H1 (cell line): ENCODE measurements around the gene TMEM203. TPM values are rescaled to one million over a fixed set of nuclear protein-coding genes. Genes with fewer than 3 reads are reported as not detected.

Experiments used
- CTCF ChIA-PET: fragments of 300-600 bp; sonication (Branson Sonifier 250); formaldehyde crosslinking; loops from one replicate; lab custom pipeline; 2021; ENCODE audit not compliant: partially characterized antibody; lab: Charles Lee
- POLR2A ChIA-PET: fragments of 300-600 bp; sonication (Branson Sonifier 250); formaldehyde crosslinking; loops from one replicate; lab custom pipeline; 2021; ENCODE audit warnings: inconsistent platforms; ENCODE audit not compliant: partially characterized antibody; lab: Charles Lee
- DNase-seq, 2 experiments: peaks; one replicate each; pipeline versions ENCODE4 v3.0.0 to v3.0.0-alpha.2; 2010 to 2022; ENCODE audit warnings: low spot score in 2 of 2, low read depth in 1 of 2, mixed read lengths in 1 of 2
- FAIRE-seq: peaks from 2 replicates; lab custom pipeline; 2011; peaks lifted over from hg19 to GRCh38; lab: Jason Lieb, UNC
- H2AFZ ChIP-seq: 2 replicates; pipeline ENCODE4 v1.8.1; 2012; ENCODE audit warnings: low read length, inconsistent platforms
- H2AK5ac ChIP-seq: 2 replicates; pipeline ENCODE4 v1.6.1; 2013; ENCODE audit warnings: low read depth, low read length
- H2BK120ac ChIP-seq: replicated peaks from 2 replicates; pipeline ENCODE3; 2013; ENCODE audit warnings: low read depth, low read length, inconsistent platforms
- H2BK12ac ChIP-seq: 2 replicates; pipeline ENCODE4 v1.6.1; 2013; ENCODE audit warnings: low read depth, low read length
- H2BK15ac ChIP-seq: 2 replicates; pipeline ENCODE4 v1.6.1; 2013; ENCODE audit warnings: low read length
- H2BK20ac ChIP-seq: 2 replicates; pipeline ENCODE4 v1.6.1; 2013; ENCODE audit warnings: low read length
- H2BK5ac ChIP-seq: 2 replicates; pipeline ENCODE4 v1.6.1; 2013; ENCODE audit warnings: low read depth, low read length
- H3K14ac ChIP-seq: 2 replicates; pipeline ENCODE4 v1.6.1; 2013; ENCODE audit warnings: inconsistent platforms; ENCODE audit not compliant: insufficient read length
- H3K18ac ChIP-seq: 2 replicates; pipeline ENCODE4 v1.6.1; 2013; ENCODE audit warnings: low read length; ENCODE audit errors: extremely low read depth
- H3K23ac ChIP-seq: 2 replicates; pipeline ENCODE4 v1.6.1; 2013; ENCODE audit warnings: inconsistent platforms; ENCODE audit not compliant: insufficient read length
- H3K23me2 ChIP-seq: 2 replicates; pipeline ENCODE4 v1.6.1; 2013; ENCODE audit warnings: low read depth, low read length
- H3K27ac ChIP-seq: 2 replicates; pipeline ENCODE4 v1.6.1; 2011; ENCODE audit warnings: low read depth, low read length, inconsistent platforms
- H3K27me3 ChIP-seq, 4 experiments: replicated peaks in 1 of 4; 1 replicate in 1 of 4; 2 replicates in 3 of 4; pipeline versions ENCODE4 v1.6.1 to v1.8.1; 2011 to 2013; ENCODE audit warnings: low read length in 3 of 4, mild to moderate bottlenecking in 3 of 4, inconsistent platforms in 2 of 4, mixed read lengths in 2 of 4, moderate library complexity in 1 of 4; ENCODE audit not compliant: control insufficient read depth in 3 of 4, insufficient read depth in 3 of 4; ENCODE audit errors: extremely low read depth in 1 of 4
- H3K36me3 ChIP-seq, 4 experiments: 2 replicates each; pipeline versions ENCODE4 v1.6.1 to v1.8.1; 2011 to 2013; ENCODE audit warnings: mild to moderate bottlenecking in 4 of 4, low read length in 3 of 4, moderate library complexity in 2 of 4, control low read depth in 1 of 4, inconsistent platforms in 1 of 4; ENCODE audit not compliant: insufficient read depth in 4 of 4, control insufficient read depth in 2 of 4
- H3K4ac ChIP-seq: replicated peaks from 2 replicates; pipeline ENCODE3; 2013; ENCODE audit warnings: low read length, low read depth, mixed read lengths, inconsistent platforms; ENCODE audit not compliant: insufficient read length
- H3K4me1 ChIP-seq, 4 experiments: replicated peaks in 1 of 4; 1 replicate in 1 of 4; 2 replicates in 3 of 4; pipeline versions ENCODE4 v1.6.1 to v1.8.1; 2011 to 2013; ENCODE audit warnings: low read length in 3 of 4, inconsistent platforms in 2 of 4, mixed read lengths in 1 of 4; ENCODE audit not compliant: insufficient read depth in 4 of 4, control insufficient read depth in 3 of 4
- H3K4me2 ChIP-seq, 2 experiments: 2 replicates each; pipeline versions ENCODE4 v1.6.1 to v1.8.1; 2011 to 2013; ENCODE audit warnings: low read depth in 2 of 2, low read length in 2 of 2, control low read depth in 1 of 2, inconsistent platforms in 1 of 2, mild to moderate bottlenecking in 1 of 2; ENCODE audit not compliant: insufficient read depth in 1 of 2
- H3K4me3 ChIP-seq, 4 experiments: fragments of 200-600, 300-600 bp in 1 of 4; sonication (generic), shearing (Covaris generic), sonication (Bioruptor Twin) in 1 of 4; 2 replicates each; pipeline versions ENCODE4 v1.5.1 to v1.8.1; 2011 to 2016; ENCODE audit warnings: low read length in 4 of 4, low read depth in 3 of 4, control low read depth in 2 of 4, inconsistent platforms in 2 of 4, mild to moderate bottlenecking in 2 of 4, mixed read lengths in 1 of 4, moderate library complexity in 1 of 4; ENCODE audit not compliant: insufficient read depth in 2 of 4; ENCODE audit errors: extremely low read depth in 1 of 4
- H3K56ac ChIP-seq: replicated peaks from 2 replicates; pipeline ENCODE3; 2013; ENCODE audit warnings: low read depth, mild to moderate bottlenecking, mixed read lengths, low read length, inconsistent platforms; ENCODE audit not compliant: insufficient read length
- H3K79me1 ChIP-seq: 2 replicates; pipeline ENCODE4 v1.6.1; 2013; ENCODE audit warnings: low read depth, low read length, control low read depth
- H3K79me2 ChIP-seq, 2 experiments: 2 replicates each; pipeline versions ENCODE4 v1.6.1 to v1.8.1; 2012 to 2013; ENCODE audit warnings: low read length in 2 of 2, mild to moderate bottlenecking in 2 of 2, inconsistent platforms in 1 of 2; ENCODE audit not compliant: insufficient read depth in 2 of 2, control insufficient read depth in 1 of 2
- H3K9ac ChIP-seq, 4 experiments: replicated peaks in 1 of 4; 1 replicate in 1 of 4; 2 replicates in 3 of 4; pipeline versions ENCODE4 v1.6.1 to v1.8.1; 2011 to 2013; ENCODE audit warnings: low read depth in 3 of 4, low read length in 3 of 4, control low read depth in 2 of 4, mild to moderate bottlenecking in 2 of 4, moderate library complexity in 2 of 4, inconsistent platforms in 1 of 4; ENCODE audit errors: extremely low read depth in 1 of 4
- H3K9me3 ChIP-seq, 2 experiments: 2 replicates each; pipeline versions ENCODE4 v1.6.1 to v1.8.1; 2012 to 2013; ENCODE audit warnings: mild to moderate bottlenecking in 2 of 2, moderate library complexity in 2 of 2, control low read depth in 1 of 2, inconsistent platforms in 1 of 2, low read depth in 1 of 2, low read length in 1 of 2, mixed read lengths in 1 of 2; ENCODE audit not compliant: insufficient read depth in 2 of 2
- H4K20me1 ChIP-seq, 2 experiments: replicated peaks in 1 of 2; 2 replicates each; pipeline versions ENCODE3 to v1.8.1; 2011 to 2013; ENCODE audit warnings: inconsistent platforms in 2 of 2, low read length in 2 of 2, mild to moderate bottlenecking in 1 of 2; ENCODE audit not compliant: insufficient read depth in 2 of 2, control insufficient read depth in 1 of 2
- H4K5ac ChIP-seq: 2 replicates; pipeline ENCODE4 v1.6.1; 2013; ENCODE audit warnings: low read length, low read depth, mixed read lengths, inconsistent platforms; ENCODE audit not compliant: insufficient read length
- H4K8ac ChIP-seq: 2 replicates; pipeline ENCODE4 v1.8.0; 2013; ENCODE audit warnings: mild to moderate bottlenecking, moderate library complexity, low read length, inconsistent platforms; ENCODE audit not compliant: insufficient read depth; ENCODE audit errors: extremely low read depth
- H4K91ac ChIP-seq: replicated peaks from 2 replicates; pipeline ENCODE3; 2013; ENCODE audit warnings: low read length, mixed read lengths, inconsistent platforms; ENCODE audit not compliant: insufficient read length
- ASH2L ChIP-seq: fragments of 200-600, 300-600 bp; sonication (generic); IDR thresholded peaks from one replicate; pipeline ENCODE4 v1.7.1; 2017; ENCODE audit warnings: low read length
- BRCA1 ChIP-seq: IDR thresholded peaks from 2 replicates; pipeline ENCODE4 v1.6.1; 2012; ENCODE audit warnings: low read depth, low read length, improper control_type of control experiment
- JUND ChIP-seq: IDR thresholded peaks from 2 replicates; pipeline ENCODE4 v1.6.1; 2011; ENCODE audit warnings: mild to moderate bottlenecking, improper control_type of control experiment, low read length
- POU5F1 ChIP-seq: IDR thresholded peaks from 2 replicates; pipeline ENCODE4 v1.6.1; 2011; ENCODE audit warnings: low read depth, mild to moderate bottlenecking, low read length, moderate library complexity
- RXRA ChIP-seq: IDR thresholded peaks from 2 replicates; pipeline ENCODE4 v1.6.1; 2011; ENCODE audit warnings: low read depth, mild to moderate bottlenecking, low read length, moderate library complexity; ENCODE audit not compliant: insufficient read depth
- SP2 ChIP-seq: IDR thresholded peaks from 2 replicates; pipeline ENCODE4 v1.6.1; 2012; ENCODE audit warnings: mild to moderate bottlenecking, low read length, inconsistent platforms
- SRF ChIP-seq: IDR thresholded peaks from 2 replicates; pipeline ENCODE4 v1.6.1; 2011; ENCODE audit warnings: mild to moderate bottlenecking, low read depth, low read length, moderate library complexity
- TBP ChIP-seq: IDR thresholded peaks from 2 replicates; pipeline ENCODE4 v1.6.1; 2011; ENCODE audit warnings: low read depth, low read length, improper control_type of control experiment
- USF2 ChIP-seq: IDR thresholded peaks from 2 replicates; pipeline ENCODE4 v1.6.1; 2011; ENCODE audit warnings: low read length, improper control_type of control experiment
- YY1 ChIP-seq: IDR thresholded peaks from 2 replicates; pipeline ENCODE4 v1.6.1; 2011; ENCODE audit warnings: low read depth, mild to moderate bottlenecking, low read length
- WGBS, 2 experiments: shearing (Covaris generic) in 1 of 2; methylation state at CpG; one replicate each; pipeline versions ENCODE4 v1.1.6 to v1.1.7; 2013 to 2015; ENCODE audit warnings: low lambda C conversion rate in 2 of 2, mixed read lengths in 2 of 2, inconsistent platforms in 1 of 2, low coverage in 1 of 2, missing lambda C conversion rate in 1 of 2; ENCODE audit not compliant: insufficient replicate concordance in 2 of 2, insufficient coverage in 1 of 2, insufficient read length in 1 of 2; ENCODE audit errors: extremely low coverage in 1 of 2, missing lambda C conversion rate in 1 of 2; 5-methylcytosine and 5-hydroxymethylcytosine counted together
- polyA plus RNA-seq, 7 experiments: library from polyadenylated mRNA; depleted of rRNA in 3 of 7; stranded (reverse) in 5 of 7; unstranded in 2 of 7; fragments of >200 nt in 5 of 7; fragments of 200-250 nt in 2 of 7; gene quantifications; 1 replicate in 5 of 7; 2 replicates in 1 of 7; 4 replicates in 1 of 7; pipeline versions ENCODE4 v1.2.1 to v1.2.3, GENCODE V29; 2011 to 2013; ENCODE audit warnings: missing spikeins in 2 of 7, mixed read lengths in 2 of 7
- total RNA-seq: library from RNA; stranded (reverse); fragmentation: NEBNext Ultra II Directional; extraction: Animal tissue kit (Norgen Biotek cat#: 25700); gene quantifications from 2 replicates; pipeline ENCODE4 v1.2.1, GENCODE V29; 2021

Gene TMEM203
- total and polyA plus RNA-seq, 2 of the 8 experiments (the other 6 are each of a cell fraction or from before 2014, with no cell fraction given), result 44.1 to 57.1 TPM

GRCh38 chr9:137178939-137179630 is 26.4 kb downstream of the TMEM203 start:
- peaks cover 0 to 34% (median 10%) of the 10 kb centered on the region in 4 experiments; a peak in 6 of 8 replicates for H3K36me3 ChIP-seq
- no peak overlapping the region for H2BK5ac ChIP-seq
- no peak for TF ChIP-seq SRF
- TF ChIP-seq SP2, result no peak
- no peak for TF ChIP-seq POU5F1
- no peak for TF ChIP-seq JUND
- TF ChIP-seq BRCA1, result no peak
- no peak for TF ChIP-seq RXRA
- no peak for TF ChIP-seq TBP
- TF ChIP-seq USF2, result no peak
- TF ChIP-seq ASH2L, result no peak
- no peak for TF ChIP-seq YY1
- no peaks in the 10 kb centered on the region; the same call in 1 of the 2 replicates for H3K79me1 ChIP-seq
- DNase-seq, result no peak
- POLR2A ChIA-PET, result interaction anchor here (1.1 to 1.2 kb wide), 2 partner anchors 10 to 22 kb away, joined by 4 read pairs; partner anchors contain the start of genes ANAPC2, SSNA1 and TPRN
- no peaks in the 10 kb centered on the region for H3K23me2 ChIP-seq
- H3K18ac ChIP-seq, result no peak overlapping the region
- no peak overlapping the region for H2BK120ac ChIP-seq
- FAIRE-seq, result no peak
- no peaks in the 10 kb centered on the region for H3K79me2 ChIP-seq
- H3K56ac ChIP-seq, result no peak overlapping the region
- CTCF ChIA-PET, result interaction anchor here (0.9 to 3.0 kb wide), 6 partner anchors 12 to 111 kb away, joined by 3 to 21 read pairs (median 4); no protein-coding TSS in a partner anchor
- H3K27ac ChIP-seq, result no peak overlapping the region
- H3K14ac ChIP-seq, result no peak overlapping the region
- H3K4me1 ChIP-seq, result peaks cover 0 to 8% (median 3%) of the 10 kb centered on the region in 4 experiments; a peak in 5 of 7 replicates
- no peak overlapping the region for H2BK20ac ChIP-seq
- no peak overlapping the region for H4K8ac ChIP-seq
- H3K4me2 ChIP-seq, result no peak overlapping the region
- H3K23ac ChIP-seq, result no peak overlapping the region
- H3K4me3 ChIP-seq, result no peak overlapping the region
- no peaks in the 10 kb centered on the region for H3K9me3 ChIP-seq
- WGBS, 2 experiments, result 90% methylated on average over 19 of the region's 19 CpGs; no CpG with 5 or more reads in 1 of the 2 experiments
- no peak overlapping the region for H3K9ac ChIP-seq
- H4K5ac ChIP-seq, result no peak overlapping the region
- H4K20me1 ChIP-seq, result peaks cover 2 to 26% of the 10 kb centered on the region in 2 experiments
- H3K4ac ChIP-seq, result no peak overlapping the region
- H4K91ac ChIP-seq, result no peak overlapping the region
- no peak overlapping the region for H2BK15ac ChIP-seq
- no peaks in the 10 kb centered on the region; a peak in 2 of 7 replicates for H3K27me3 ChIP-seq
- H2BK12ac ChIP-seq, result no peak overlapping the region
- H2AFZ ChIP-seq, result no peak overlapping the region
- H2AK5ac ChIP-seq, result no peak overlapping the region
